Smooth muscle cell (in vitro differentiated cells): Measurements from ENCODE around the gene IL1R2. TPM values are rescaled to one million over a fixed set of nuclear protein-coding genes. Genes with fewer than 3 reads are reported as not detected.

Source experiments
- DNase-seq: peaks from one replicate; lab custom pipeline; 2025; ENCODE audit not compliant: unreplicated experiment; lab: John Stamatoyannopoulos, UW
- H2AFZ ChIP-seq: fragments of 200-600 bp; sonication (generic); 2 replicates; pipeline ENCODE4 v1.6.0; 2016; ENCODE audit warnings: antibody characterized with exemption, low read depth, mild to moderate bottlenecking
- H3F3A ChIP-seq: fragments of 200-600 bp; sonication (generic); 2 replicates; pipeline ENCODE4 v1.6.0; 2017; ENCODE audit warnings: antibody characterized with exemption, low read depth
- H3K27ac ChIP-seq: fragments of 200-600 bp; sonication (generic); 2 replicates; pipeline ENCODE4 v1.5.1; 2016; ENCODE audit warnings: low read depth, mild to moderate bottlenecking
- H3K27me3 ChIP-seq: fragments of 200-600 bp; sonication (generic); 2 replicates; pipeline ENCODE4 v1.6.1; 2016; ENCODE audit warnings: low read depth, mild to moderate bottlenecking
- H3K36me3 ChIP-seq: fragments of 200-600 bp; sonication (generic); 2 replicates; pipeline ENCODE4 v1.5.1; 2016; ENCODE audit warnings: low read depth
- H3K4me1 ChIP-seq: fragments of 200-600 bp; sonication (generic); 2 replicates; pipeline ENCODE4 v1.5.1; 2016; ENCODE audit warnings: low read depth
- H3K4me2 ChIP-seq: fragments of 200-600 bp; sonication (generic); 2 replicates; pipeline ENCODE4 v1.6.0; 2016; ENCODE audit warnings: mild to moderate bottlenecking
- H3K4me3 ChIP-seq: fragments of 200-600 bp; sonication (generic); 2 replicates; pipeline ENCODE4 v1.5.1; 2016; ENCODE audit warnings: mild to moderate bottlenecking
- H3K79me2 ChIP-seq: fragments of 200-600 bp; sonication (generic); 2 replicates; pipeline ENCODE4 v1.6.0; 2016; ENCODE audit warnings: low read depth, mild to moderate bottlenecking
- H3K9ac ChIP-seq: fragments of 200-600 bp; sonication (generic); 2 replicates; pipeline ENCODE4 v1.6.0; 2016; ENCODE audit warnings: low read depth
- H3K9me3 ChIP-seq: fragments of 200-600 bp; sonication (generic); replicated peaks from 2 replicates; pipeline ENCODE4 v1.5.1; 2016; ENCODE audit warnings: low read depth
- H4K20me1 ChIP-seq: fragments of 200-600 bp; sonication (generic); 2 replicates; pipeline ENCODE4 v1.6.0; 2016; ENCODE audit warnings: low read depth
- WGBS: methylation state at CpG from one replicate; pipeline ENCODE4 v1.1.7; 2016; ENCODE audit warnings: low lambda C conversion rate; 5-methylcytosine and 5-hydroxymethylcytosine counted together
- polyA plus RNA-seq: library from polyadenylated mRNA; unstranded; fragments of >200 nt; fragmentation: Nextera tagmentation; extraction: Ambion mirVana; gene quantifications from 2 replicates; pipeline ENCODE4 v1.2.1, GENCODE V29; 2016
- total RNA-seq: library from RNA; depleted of rRNA; stranded (reverse); fragments of >200 nt; gene quantifications from 2 replicates; pipeline ENCODE4 v1.2.3, GENCODE V29; 2014
- TF ChIP-seq, protein P1 (sequence below): fragments of 200-600 bp; sonication (generic); IDR thresholded peaks from 2 replicates; pipeline ENCODE4 v1.5.1; 2017; ENCODE audit warnings: borderline replicate concordance, mild to moderate bottlenecking, antibody characterized with exemption; ENCODE audit not compliant: insufficient read depth, poor library complexity, severe bottlenecking

The IL1R2 gene
- total and polyA plus RNA-seq, 2 experiments from 2014 or later: 0.42 to 4.2 TPM

- TF ChIP-seq, protein P1, sequence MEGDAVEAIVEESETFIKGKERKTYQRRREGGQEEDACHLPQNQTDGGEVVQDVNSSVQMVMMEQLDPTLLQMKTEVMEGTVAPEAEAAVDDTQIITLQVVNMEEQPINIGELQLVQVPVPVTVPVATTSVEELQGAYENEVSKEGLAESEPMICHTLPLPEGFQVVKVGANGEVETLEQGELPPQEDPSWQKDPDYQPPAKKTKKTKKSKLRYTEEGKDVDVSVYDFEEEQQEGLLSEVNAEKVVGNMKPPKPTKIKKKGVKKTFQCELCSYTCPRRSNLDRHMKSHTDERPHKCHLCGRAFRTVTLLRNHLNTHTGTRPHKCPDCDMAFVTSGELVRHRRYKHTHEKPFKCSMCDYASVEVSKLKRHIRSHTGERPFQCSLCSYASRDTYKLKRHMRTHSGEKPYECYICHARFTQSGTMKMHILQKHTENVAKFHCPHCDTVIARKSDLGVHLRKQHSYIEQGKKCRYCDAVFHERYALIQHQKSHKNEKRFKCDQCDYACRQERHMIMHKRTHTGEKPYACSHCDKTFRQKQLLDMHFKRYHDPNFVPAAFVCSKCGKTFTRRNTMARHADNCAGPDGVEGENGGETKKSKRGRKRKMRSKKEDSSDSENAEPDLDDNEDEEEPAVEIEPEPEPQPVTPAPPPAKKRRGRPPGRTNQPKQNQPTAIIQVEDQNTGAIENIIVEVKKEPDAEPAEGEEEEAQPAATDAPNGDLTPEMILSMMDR: no peak
- Histone ChIP-seq H3K36me3 (no peaks in the 10 kb centered on the region), H3K9ac (peak overlapping the region; percentile 33), H3K4me3 (no peak overlapping the region), H2AFZ (peak overlapping the region; percentile 25), H3K4me2 (peak overlapping the region; percentile 66), H3K79me2 (no peaks in the 10 kb centered on the region), H3K27ac (peak overlapping the region; percentile 92), H3K27me3 (no peaks in the 10 kb centered on the region), H3K9me3 (no peaks in the 10 kb centered on the region), H4K20me1 (no peaks in the 10 kb centered on the region), H3K4me1 (peaks cover 6% of the 10 kb centered on the region), H3F3A (peaks cover 45% of the 10 kb centered on the region)
- DNase-seq: no peak
- 51% methylated on average over 9 of the region's 9 CpGs for WGBS
Observed at GRCh38 chr2:102033750-102034682, 42.3 kb downstream of the IL1R2 start.

DNA sequence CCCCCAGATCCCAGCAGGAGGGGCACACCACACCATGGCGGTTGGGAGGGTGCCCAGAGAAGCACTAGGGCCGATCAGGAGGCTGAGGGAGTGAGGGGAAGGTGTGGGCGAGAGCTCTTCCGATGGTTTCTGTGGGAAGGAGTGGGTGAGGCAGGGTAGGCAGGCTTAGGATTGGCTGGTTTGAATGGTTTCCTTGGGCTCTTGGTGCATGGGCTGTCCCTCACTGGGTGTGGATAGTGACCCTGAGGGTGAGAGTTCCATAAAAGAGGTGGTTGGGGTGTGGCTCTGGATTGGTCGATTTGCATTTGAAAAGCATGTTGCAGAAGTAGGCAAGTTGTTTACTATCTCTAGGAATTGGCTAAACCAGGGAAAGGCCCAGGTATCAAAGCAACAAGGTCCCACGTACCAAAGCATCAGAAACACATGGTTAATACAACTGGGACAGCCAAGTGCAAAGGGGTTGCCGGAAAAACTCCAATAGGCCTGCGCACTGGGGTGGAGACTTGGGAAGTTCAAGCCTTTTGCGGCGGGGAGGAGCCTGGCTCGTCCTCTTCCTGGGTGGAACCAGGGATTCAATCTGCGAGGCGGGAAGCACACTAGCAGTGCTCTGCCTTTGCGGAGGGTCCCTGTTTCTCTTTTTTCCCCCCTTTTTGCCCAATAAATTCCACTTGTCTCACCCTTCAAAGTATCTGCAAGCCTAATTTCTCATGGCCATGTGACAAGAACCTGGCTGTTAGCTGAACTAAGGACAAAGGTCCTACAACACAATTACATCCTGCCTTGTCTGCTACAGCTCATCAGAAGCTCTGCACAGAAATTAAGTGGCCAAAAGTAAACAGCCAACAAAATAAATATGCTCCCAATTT, 43.2 kb downstream of the IL1R2 start:
- Histone ChIP-seq H3K9me3 (no peaks in the 10 kb centered on the region), H3K36me3 (no peaks in the 10 kb centered on the region), H3K27me3 (no peaks in the 10 kb centered on the region), H3K4me2 (peak overlapping the region; percentile 66), H3K9ac (no peak overlapping the region), H4K20me1 (no peaks in the 10 kb centered on the region), H3K79me2 (no peaks in the 10 kb centered on the region), H3K4me3 (no peak overlapping the region), H2AFZ (no peak overlapping the region), H3K4me1 (peaks cover 6% of the 10 kb centered on the region), H3F3A (peaks cover 38% of the 10 kb centered on the region), H3K27ac (peak overlapping the region; percentile 92)
- TF ChIP-seq, protein P1: no peak
- WGBS: 75% methylated on average over 14 of the region's 14 CpGs
- DNase-seq: no peak

- Histone ChIP-seq H4K20me1 (no peaks in the 10 kb centered on the region), H3K4me2 (peak overlapping the region; percentile 8), H3F3A (peaks cover 18% of the 10 kb centered on the region), H3K4me3 (no peak overlapping the region), H3K79me2 (no peaks in the 10 kb centered on the region), H3K27ac (peak overlapping the region; percentile 14), H3K4me1 (peaks cover 6% of the 10 kb centered on the region), H3K9ac (no peak overlapping the region), H2AFZ (peak overlapping the region; percentile 59), H3K9me3 (no peaks in the 10 kb centered on the region), H3K36me3 (no peaks in the 10 kb centered on the region), H3K27me3 (no peaks in the 10 kb centered on the region)
- TF ChIP-seq, protein P1: no peak
- DNase-seq: no peak
- 46% methylated on average over 8 of the region's 8 CpGs for WGBS
Observed at GRCh38 chr2:102037681-102038080, 45.9 kb downstream of the IL1R2 start.
